Progenitor cell of endocrine pancreas (in vitro differentiated cells): ENCODE measurements around the gene STN1. TPM values are rescaled to one million over a fixed set of nuclear protein-coding genes. Genes with fewer than 3 reads are reported as not detected.

Source experiments
- DNase-seq: peaks from one replicate; pipeline ENCODE4 v3.0.0; 2021; ENCODE audit warnings: low spot score; ENCODE audit not compliant: unreplicated experiment
- H3K27ac Mint-ChIP-seq: 2 replicates; pipeline ENCODE4 v1.8.0; 2021; ENCODE audit warnings: mild to moderate bottlenecking, moderate library complexity, mixed read lengths
- H3K27me3 Mint-ChIP-seq: 2 replicates; pipeline ENCODE4 v1.8.0; 2021; ENCODE audit warnings: mixed read lengths
- H3K36me3 Mint-ChIP-seq: 2 replicates; pipeline ENCODE4 v1.8.0; 2022; ENCODE audit warnings: mixed read lengths; ENCODE audit not compliant: insufficient read depth
- H3K4me1 Mint-ChIP-seq: 2 replicates; pipeline ENCODE4 v1.8.0; 2021; ENCODE audit warnings: low read depth, mixed read lengths
- H3K4me3 Mint-ChIP-seq: 2 replicates; pipeline ENCODE4 v1.8.0; 2021; ENCODE audit warnings: low read depth, mild to moderate bottlenecking, moderate library complexity, mixed read lengths
- H3K9me3 Mint-ChIP-seq: 2 replicates; pipeline ENCODE4 v1.8.0; 2021; ENCODE audit warnings: low read depth, mixed read lengths
- CTCF ChIP-seq: fragments of 200-600 bp; sonication (generic); IDR thresholded peaks from one replicate; pipeline ENCODE4 v1.5.0; 2021; ENCODE audit warnings: antibody characterized with exemption, mild to moderate bottlenecking; ENCODE audit not compliant: unreplicated experiment
- total RNA-seq: library from RNA; stranded (reverse); gene quantifications from 2 replicates; pipeline ENCODE4 v1.2.1, GENCODE V29; 2021

The STN1 gene
- total RNA-seq, 1 donor from 2014 or later: 13.6 TPM

GRCh38 chr10:103933557-103934121 is 15.7 kb upstream of the STN1 start:
- H3K27me3 Mint-ChIP-seq: no peaks in the 10 kb centered on the region
- DNase-seq: no peak

GRCh38 chr10:103932971-103933370 is 15.0 kb upstream of the STN1 start:
- no peak for DNase-seq
- Mint-ChIP-seq H3K27me3 (no peaks in the 10 kb centered on the region), H3K4me3 (no peak overlapping the region), H3K9me3 (no peaks in the 10 kb centered on the region), H3K36me3 (no peaks in the 10 kb centered on the region), H3K27ac (no peak overlapping the region), H3K4me1 (peaks cover 33% of the 10 kb centered on the region)
- TF ChIP-seq CTCF: no peak

More at GRCh38 chr10:103933557-103934121, 15.7 kb upstream of the STN1 start:
- no peaks in the 10 kb centered on the region for H3K9me3 Mint-ChIP-seq
- no peak overlapping the region for H3K4me3 Mint-ChIP-seq
- H3K4me1 Mint-ChIP-seq: peaks cover 32% of the 10 kb centered on the region
- H3K27ac Mint-ChIP-seq: no peak overlapping the region
- no peaks in the 10 kb centered on the region for H3K36me3 Mint-ChIP-seq
- no peak for TF ChIP-seq CTCF

DNA sequence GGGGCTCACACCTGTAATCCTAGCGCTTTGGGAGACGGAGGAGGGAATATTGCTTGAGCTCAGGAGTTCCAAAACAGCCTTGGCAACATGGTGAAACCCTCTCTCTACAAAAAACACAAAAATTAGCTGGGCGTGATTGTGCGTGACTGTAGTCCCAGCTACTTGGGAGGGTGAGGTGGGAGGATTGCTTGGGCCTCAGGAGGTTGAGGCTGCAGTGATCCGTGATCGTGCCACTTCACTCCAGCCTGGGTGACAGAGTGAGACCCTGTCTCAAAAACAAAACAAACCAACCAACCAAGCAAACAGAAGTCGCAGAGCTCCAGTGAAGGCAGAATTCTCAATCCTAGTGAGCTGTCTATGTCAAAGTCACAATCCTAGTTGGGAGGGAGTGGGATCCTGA is 14.3 kb upstream of the STN1 start:
- no peaks in the 10 kb centered on the region for H3K27me3 Mint-ChIP-seq
- no peaks in the 10 kb centered on the region for H3K36me3 Mint-ChIP-seq
- TF ChIP-seq CTCF: no peak
- peak overlapping the region; percentile 69 for H3K27ac Mint-ChIP-seq
- H3K4me1 Mint-ChIP-seq: peaks cover 33% of the 10 kb centered on the region
- no peak overlapping the region for H3K4me3 Mint-ChIP-seq
- DNase-seq: no peak
- no peaks in the 10 kb centered on the region for H3K9me3 Mint-ChIP-seq

DNA sequence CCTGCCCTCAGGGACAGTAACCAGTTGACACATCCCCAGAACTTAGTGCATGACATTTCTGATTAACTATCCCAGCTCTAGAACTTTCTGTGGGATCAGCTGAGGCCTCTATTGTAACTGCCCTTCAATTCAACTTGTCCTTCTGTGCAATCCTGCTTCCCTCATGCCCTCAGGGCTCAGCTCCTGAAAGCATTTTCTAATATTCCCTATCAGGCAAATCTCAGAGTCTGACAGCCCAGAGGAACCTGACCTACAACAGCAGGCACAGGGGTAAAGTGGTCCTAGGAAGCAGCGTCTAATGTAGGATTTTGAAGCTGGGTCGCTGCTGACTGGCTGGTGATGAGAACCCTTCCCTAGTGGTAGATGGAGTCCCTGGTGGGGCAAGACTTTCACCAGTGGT is 13.6 kb upstream of the STN1 start:
- H3K36me3 Mint-ChIP-seq: no peaks in the 10 kb centered on the region
- H3K27me3 Mint-ChIP-seq: no peaks in the 10 kb centered on the region
- peaks cover 33% of the 10 kb centered on the region for H3K4me1 Mint-ChIP-seq
- no peaks in the 10 kb centered on the region for H3K9me3 Mint-ChIP-seq
- H3K27ac Mint-ChIP-seq: no peak overlapping the region
- H3K4me3 Mint-ChIP-seq: no peak overlapping the region
- no peak for DNase-seq
- TF ChIP-seq CTCF: no peak

- Mint-ChIP-seq H3K9me3 (no peaks in the 10 kb centered on the region), H3K27ac (no peak overlapping the region), H3K27me3 (no peaks in the 10 kb centered on the region), H3K36me3 (no peaks in the 10 kb centered on the region), H3K4me3 (no peak overlapping the region), H3K4me1 (peaks cover 36% of the 10 kb centered on the region)
- no peak for DNase-seq
- TF ChIP-seq CTCF: no peak
These were observed 12.9 kb upstream of the STN1 start for GRCh38 chr10:103930881-103931280.
